SK-N-SH (cell line): ENCODE data around the gene CUEDC1. TPM values are rescaled to one million over a fixed set of nuclear protein-coding genes. Genes with fewer than 3 reads are reported as not detected.
A peak's percentile ranks its signal among the peaks of the same experiment; 100 is the strongest.

Experiments
- CTCF ChIA-PET: fragments of 300-600, 350-600 bp; formaldehyde crosslinking; extraction: SDS; loops from one replicate; lab custom pipeline; 2021; lab: Yijun Ruan, JAX
- POLR2A ChIA-PET: fragments of 350-600 bp; sonication (Branson Sonifier 250); formaldehyde crosslinking; extraction: SDS; loops from one replicate; lab custom pipeline; 2020; ENCODE audit warnings: antibody characterized with exemption, inconsistent platforms; lab: Yijun Ruan, JAX
- DNase-seq: peaks from one replicate; pipeline ENCODE4 v3.0.0; 2012
- H2AFZ ChIP-seq: fragments of 200-600 bp; sonication (generic); 2 replicates; pipeline ENCODE4 v1.8.1; 2016; ENCODE audit warnings: antibody characterized with exemption, mild to moderate bottlenecking, low read depth
- H3F3A ChIP-seq: fragments of 200-600 bp; sonication (generic); replicated peaks from 2 replicates; pipeline ENCODE3; 2016; ENCODE audit warnings: antibody characterized with exemption, mild to moderate bottlenecking; ENCODE audit not compliant: insufficient read depth
- H3K27ac ChIP-seq, 2 experiments: fragments of 200-500 bp in 1 of 2; fragments of 200-600 bp in 1 of 2; sonication (Bioruptor generic) in 1 of 2; sonication (generic), shearing (Covaris generic) in 1 of 2; 2 replicates each; pipeline versions ENCODE4 v1.5.1 to v1.6.1; 2014 to 2016; ENCODE audit warnings: low read depth in 2 of 2, inconsistent platforms in 1 of 2, low read length in 1 of 2, mild to moderate bottlenecking in 1 of 2, mixed read lengths in 1 of 2
- H3K27me3 ChIP-seq: fragments of 200-600 bp; sonication (generic), shearing (Covaris generic); 2 replicates; pipeline ENCODE4 v1.6.1; 2016; ENCODE audit warnings: mixed run types; ENCODE audit not compliant: insufficient read depth
- H3K36me3 ChIP-seq, 2 experiments: fragments of 200-500 bp in 1 of 2; fragments of 200-600 bp in 1 of 2; sonication (Bioruptor generic) in 1 of 2; sonication (generic) in 1 of 2; replicated peaks in 1 of 2; 2 replicates each; pipeline versions ENCODE3 to v1.5.1; 2014 to 2016; ENCODE audit warnings: low read length in 1 of 2, mild to moderate bottlenecking in 1 of 2; ENCODE audit not compliant: insufficient read depth in 2 of 2, control insufficient read depth in 1 of 2
- H3K4me1 ChIP-seq, 2 experiments: fragments of 200-500 bp in 1 of 2; fragments of 200-600 bp in 1 of 2; sonication (Bioruptor generic) in 1 of 2; sonication (generic), shearing (Covaris generic) in 1 of 2; 2 replicates each; pipeline versions ENCODE4 v1.5.1 to v1.6.1; 2014 to 2016; ENCODE audit warnings: low read depth in 1 of 2, low read length in 1 of 2, mixed run types in 1 of 2; ENCODE audit not compliant: insufficient read depth in 2 of 2, control insufficient read depth in 1 of 2
- H3K4me2 ChIP-seq: fragments of 200-600 bp; sonication (generic), shearing (Covaris generic); 2 replicates; pipeline ENCODE4 v1.6.1; 2017; ENCODE audit warnings: mixed run types
- H3K4me3 ChIP-seq, 2 experiments: fragments of 200-500 bp in 1 of 2; fragments of 200-600 bp in 1 of 2; sonication (Bioruptor generic) in 1 of 2; sonication (generic), shearing (Covaris generic) in 1 of 2; 2 replicates each; pipeline versions ENCODE4 v1.5.1 to v1.8.1; 2014 to 2016; ENCODE audit warnings: low read depth in 2 of 2, inconsistent platforms in 1 of 2, low read length in 1 of 2, mild to moderate bottlenecking in 1 of 2, mixed read lengths in 1 of 2, moderate library complexity in 1 of 2
- H3K79me2 ChIP-seq: fragments of 200-600 bp; sonication (generic); 2 replicates; pipeline ENCODE4 v1.8.1; 2017; ENCODE audit warnings: mild to moderate bottlenecking; ENCODE audit not compliant: insufficient read depth
- H3K9ac ChIP-seq: fragments of 200-600 bp; sonication (generic); 2 replicates; pipeline ENCODE4 v1.6.1; 2017; ENCODE audit warnings: mixed run types
- H3K9me2 ChIP-seq: fragments of 200-600 bp; sonication (generic); 2 replicates; pipeline ENCODE4 v1.6.1; 2017; ENCODE audit warnings: mixed run types
- H3K9me3 ChIP-seq: fragments of 200-600 bp; sonication (generic); 2 replicates; pipeline ENCODE4 v1.6.1; 2017; ENCODE audit warnings: mixed run types, mild to moderate bottlenecking, moderate library complexity
- H4K20me1 ChIP-seq: fragments of 200-600 bp; sonication (generic); 2 replicates; pipeline ENCODE4 v1.6.1; 2017; ENCODE audit warnings: mild to moderate bottlenecking, mixed run types; ENCODE audit not compliant: insufficient read depth
- CHD2 ChIP-seq: fragments of 150-350 bp; IDR thresholded peaks from 2 replicates; pipeline ENCODE4 v1.6.1; 2018; ENCODE audit warnings: low read length; ENCODE audit not compliant: partially characterized antibody
- ELF1 ChIP-seq: IDR thresholded peaks from 2 replicates; pipeline ENCODE4 v1.4.0; 2012
- EP300 ChIP-seq, 2 experiments: IDR thresholded peaks; 2 replicates each; pipeline versions ENCODE4 v1.4.0 to v1.6.1; 2012; ENCODE audit warnings: borderline replicate concordance in 1 of 2, low read depth in 1 of 2, low read length in 1 of 2
- EZH2phosphoT487 ChIP-seq: fragments of 200-600 bp; sonication (generic); IDR thresholded peaks from 2 replicates; pipeline ENCODE4 v1.6.1; 2017; ENCODE audit warnings: low read depth, mixed run types, mild to moderate bottlenecking, antibody characterized with exemption, moderate library complexity, borderline replicate concordance
- FOXM1 ChIP-seq: IDR thresholded peaks from 2 replicates; pipeline ENCODE4 v1.4.0; 2012; ENCODE audit warnings: low read depth, mild to moderate bottlenecking
- IRF3 ChIP-seq: fragments of 150-350 bp; IDR thresholded peaks from 2 replicates; pipeline ENCODE4 v1.6.1; 2016; ENCODE audit warnings: mild to moderate bottlenecking, low read depth, low read length
- MXI1 ChIP-seq: IDR thresholded peaks from 2 replicates; pipeline ENCODE4 v1.6.1; 2012; ENCODE audit warnings: mild to moderate bottlenecking, low read depth, low read length, improper control_type of control experiment
- NRF1 ChIP-seq: IDR thresholded peaks from 2 replicates; pipeline ENCODE4 v1.6.1; 2012; ENCODE audit warnings: low read depth, mild to moderate bottlenecking, low read length
- POLR2AphosphoS5 ChIP-seq: IDR thresholded peaks from 2 replicates; pipeline ENCODE4 v1.6.1; 2012; ENCODE audit warnings: low read depth, low read length
- RAD21 ChIP-seq: IDR thresholded peaks from 2 replicates; pipeline ENCODE4 v1.6.1; 2012; ENCODE audit warnings: mild to moderate bottlenecking, low read length
- RCOR1 ChIP-seq: fragments of 150-350 bp; IDR thresholded peaks from 2 replicates; pipeline ENCODE4 v1.6.1; 2017; ENCODE audit warnings: antibody characterized with exemption, low read length
- RFX5 ChIP-seq: IDR thresholded peaks from 2 replicates; pipeline ENCODE4 v1.6.1; 2012; ENCODE audit warnings: mild to moderate bottlenecking, improper control_type of control experiment, low read length
- RXRA ChIP-seq: IDR thresholded peaks from 2 replicates; pipeline ENCODE4 v1.4.0; 2012; ENCODE audit warnings: low read depth, mild to moderate bottlenecking, borderline replicate concordance
- SIN3A ChIP-seq: IDR thresholded peaks from 2 replicates; pipeline ENCODE4 v1.6.1; 2012; ENCODE audit warnings: low read depth, mild to moderate bottlenecking, low read length, moderate library complexity, borderline replicate concordance
- SMC3 ChIP-seq: IDR thresholded peaks from 2 replicates; pipeline ENCODE4 v1.6.1; 2012; ENCODE audit warnings: low read depth, low read length, improper control_type of control experiment
- TCF12 ChIP-seq: IDR thresholded peaks from 2 replicates; pipeline ENCODE4 v1.4.0; 2012
- ZBTB33 ChIP-seq: IDR thresholded peaks from 2 replicates; pipeline ENCODE4 v1.4.0; 2012; ENCODE audit warnings: low read depth, borderline replicate concordance
- WGBS: methylation state at CpG from one replicate; pipeline ENCODE4 v1.1.6; 2017; ENCODE audit warnings: low lambda C conversion rate; 5-methylcytosine and 5-hydroxymethylcytosine counted together
- polyA plus RNA-seq, 3 experiments: library from polyadenylated mRNA; depleted of rRNA; stranded (reverse); fragments of >200 nt; gene quantifications; 2 replicates each; pipeline ENCODE4 v1.2.3, GENCODE V29; 2012
- TF ChIP-seq, protein P1 (sequence below): fragments of 150-350 bp; IDR thresholded peaks from 2 replicates; pipeline ENCODE4 v1.6.1; 2017; ENCODE audit warnings: antibody characterized with exemption, low read length, low read depth, borderline replicate concordance
- TF ChIP-seq, protein P2 (sequence below): IDR thresholded peaks from 2 replicates; pipeline ENCODE4 v1.4.0; 2012; ENCODE audit warnings: low read depth
- TF ChIP-seq, protein P3 (sequence below): IDR thresholded peaks from 2 replicates; pipeline ENCODE4; 2012

The CUEDC1 gene
- polyA plus RNA-seq, 1 of the 3 experiments (the other 2 are of a cell fraction) = 58.9 TPM

DNA sequence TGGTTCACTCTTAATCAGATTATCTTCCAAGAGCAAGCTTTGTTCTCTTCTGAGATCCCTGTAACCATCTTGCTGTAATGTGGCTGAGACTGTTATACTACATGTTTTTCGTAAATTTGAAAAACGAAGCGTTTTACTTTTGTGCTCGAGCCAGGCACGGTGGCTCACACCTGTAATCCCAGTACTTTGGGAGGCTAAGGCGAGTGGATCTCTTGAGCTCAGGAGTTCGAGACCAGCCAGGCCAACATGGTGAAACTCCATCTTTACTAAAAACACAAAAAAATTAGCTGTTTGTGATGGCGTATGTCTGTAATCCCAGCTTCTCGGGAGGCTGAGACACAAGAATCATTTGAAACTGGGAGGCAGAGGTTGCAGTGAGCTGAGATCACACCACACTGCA, 7.8 kb downstream of the CUEDC1 start:
- POLR2A ChIA-PET = interaction anchor here (1.1 kb wide), 1 partner anchor 8 kb away, joined by 5 read pairs; no protein-coding TSS in a partner anchor
- 91% methylated on average over 9 of the region's 9 CpGs for WGBS
- peak overlapping the region in 1 of 2 experiments; percentile 95; a peak in 2 of 4 replicates for H3K27ac ChIP-seq
- no peaks in the 10 kb centered on the region for H3K9me3 ChIP-seq
- no peak overlapping the region for H2AFZ ChIP-seq
- no peaks in the 10 kb centered on the region for H3K36me3 ChIP-seq
- H3K4me1 ChIP-seq = peaks cover 26 to 72% of the 10 kb centered on the region in 2 experiments
- peaks cover 84% of the 10 kb centered on the region for H3K79me2 ChIP-seq
- H3K4me2 ChIP-seq = peak overlapping the region; percentile 52
- no peaks in the 10 kb centered on the region for H4K20me1 ChIP-seq
- no peak overlapping the region for H3K4me3 ChIP-seq
- H3F3A ChIP-seq = peaks cover 76% of the 10 kb centered on the region
- H3K9ac ChIP-seq = peak overlapping the region; percentile 20; the same call in 1 of the 2 replicates
- no peak for DNase-seq
- no peaks in the 10 kb centered on the region for H3K9me2 ChIP-seq
- no peak for TF ChIP-seq IRF3
- TF ChIP-seq, protein P1, sequence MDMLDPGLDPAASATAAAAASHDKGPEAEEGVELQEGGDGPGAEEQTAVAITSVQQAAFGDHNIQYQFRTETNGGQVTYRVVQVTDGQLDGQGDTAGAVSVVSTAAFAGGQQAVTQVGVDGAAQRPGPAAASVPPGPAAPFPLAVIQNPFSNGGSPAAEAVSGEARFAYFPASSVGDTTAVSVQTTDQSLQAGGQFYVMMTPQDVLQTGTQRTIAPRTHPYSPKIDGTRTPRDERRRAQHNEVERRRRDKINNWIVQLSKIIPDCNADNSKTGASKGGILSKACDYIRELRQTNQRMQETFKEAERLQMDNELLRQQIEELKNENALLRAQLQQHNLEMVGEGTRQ = no peak
- no peak for TF ChIP-seq EZH2phosphoT487
- no peak for TF ChIP-seq POLR2AphosphoS5
- TF ChIP-seq FOXM1 = no peak
- no peak for TF ChIP-seq TCF12
- no peak for TF ChIP-seq RCOR1
- no peak for TF ChIP-seq EP300 (IDR thresholded peaks at IDR 0.05; ENCODE audit: borderline replicate concordance in 1 of 2, low read depth in 1 of 2, low read length in 1 of 2)
- TF ChIP-seq, protein P2, sequence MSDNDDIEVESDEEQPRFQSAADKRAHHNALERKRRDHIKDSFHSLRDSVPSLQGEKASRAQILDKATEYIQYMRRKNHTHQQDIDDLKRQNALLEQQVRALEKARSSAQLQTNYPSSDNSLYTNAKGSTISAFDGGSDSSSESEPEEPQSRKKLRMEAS = no peak
- no peak for TF ChIP-seq ELF1
- TF ChIP-seq SIN3A = no peak
- TF ChIP-seq RFX5 = no peak
- TF ChIP-seq ZBTB33 = no peak
- no peak for TF ChIP-seq NRF1
- no peak for TF ChIP-seq RAD21
- TF ChIP-seq, protein P3, sequence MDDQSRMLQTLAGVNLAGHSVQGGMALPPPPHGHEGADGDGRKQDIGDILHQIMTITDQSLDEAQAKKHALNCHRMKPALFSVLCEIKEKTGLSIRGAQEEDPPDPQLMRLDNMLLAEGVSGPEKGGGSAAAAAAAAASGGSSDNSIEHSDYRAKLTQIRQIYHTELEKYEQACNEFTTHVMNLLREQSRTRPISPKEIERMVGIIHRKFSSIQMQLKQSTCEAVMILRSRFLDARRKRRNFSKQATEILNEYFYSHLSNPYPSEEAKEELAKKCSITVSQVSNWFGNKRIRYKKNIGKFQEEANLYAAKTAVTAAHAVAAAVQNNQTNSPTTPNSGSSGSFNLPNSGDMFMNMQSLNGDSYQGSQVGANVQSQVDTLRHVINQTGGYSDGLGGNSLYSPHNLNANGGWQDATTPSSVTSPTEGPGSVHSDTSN = no peak
- TF ChIP-seq CHD2 = no peak
- TF ChIP-seq MXI1 = no peak
- TF ChIP-seq SMC3 = no peak
- no peak for TF ChIP-seq RXRA
- CTCF ChIA-PET = interaction anchor here (0.9 to 4.5 kb wide), 8 partner anchors 10 to 89 kb away, joined by 3 to 39 read pairs (median 5); no protein-coding TSS in a partner anchor
- H3K27me3 ChIP-seq = no peaks in the 10 kb centered on the region
